GM23338 (cell line): Measurements from ENCODE around the gene NPTXR. TPM values are rescaled to one million over a fixed set of nuclear protein-coding genes. Genes with fewer than 3 reads are reported as not detected.

Experiments
- ATAC-seq: fragments of 200-7000 bp; cut with Tn5 transposase; 3 replicates; pipeline ENCODE4 v1.9.1; 2020
- DNase-seq: peaks from one replicate; pipeline ENCODE4 v3.0.0-alpha.2; 2015; ENCODE audit warnings: low spot score
- H2AFZ ChIP-seq: fragments of 200-600 bp; sonication (generic); 2 replicates; pipeline ENCODE4 v1.8.0; 2016; ENCODE audit warnings: antibody characterized with exemption, mild to moderate bottlenecking, moderate library complexity
- H3F3A ChIP-seq: fragments of 200-600 bp; sonication (generic); replicated peaks from 2 replicates; pipeline ENCODE4 v1.8.0; 2017; ENCODE audit warnings: antibody characterized with exemption, mixed run types, low read depth
- H3K27ac ChIP-seq: fragments of 200-600 bp; sonication (generic); 2 replicates; pipeline ENCODE4 v1.6.1; 2016; ENCODE audit warnings: low read depth
- H3K27me3 ChIP-seq: fragments of 200-600 bp; sonication (generic); 2 replicates; pipeline ENCODE4 v1.8.0; 2016; ENCODE audit warnings: mild to moderate bottlenecking, mixed run types, moderate library complexity; ENCODE audit not compliant: insufficient read depth
- H3K36me3 ChIP-seq: fragments of 200-600 bp; sonication (generic); 2 replicates; pipeline ENCODE4 v1.8.0; 2016; ENCODE audit warnings: mild to moderate bottlenecking; ENCODE audit not compliant: insufficient read depth
- H3K4me1 ChIP-seq: fragments of 200-600 bp; sonication (generic); 2 replicates; pipeline ENCODE4 v1.8.0; 2016; ENCODE audit warnings: mild to moderate bottlenecking, moderate library complexity; ENCODE audit not compliant: insufficient read depth
- H3K4me2 ChIP-seq: fragments of 200-600 bp; sonication (generic); 2 replicates; pipeline ENCODE4 v1.7.1; 2017; ENCODE audit warnings: mixed run types
- H3K4me3 ChIP-seq: fragments of 200-600 bp; sonication (generic); 2 replicates; pipeline ENCODE4 v1.6.1; 2016; ENCODE audit warnings: mixed run types
- H3K79me2 ChIP-seq: fragments of 200-600 bp; sonication (generic); replicated peaks from 2 replicates; pipeline ENCODE4 v1.8.0; 2017; ENCODE audit warnings: mild to moderate bottlenecking; ENCODE audit not compliant: insufficient read depth
- H3K9me2 ChIP-seq: fragments of 200-600 bp; sonication (generic); 2 replicates; pipeline ENCODE4 v1.8.0; 2017; ENCODE audit not compliant: insufficient read depth
- H4K20me1 ChIP-seq: fragments of 200-600 bp; sonication (generic); replicated peaks from 2 replicates; pipeline ENCODE4 v1.8.0; 2017; ENCODE audit warnings: mild to moderate bottlenecking; ENCODE audit not compliant: insufficient read depth
- H3K27ac Mint-ChIP-seq: 2 replicates; pipeline ENCODE4 v1.8.0; 2020; ENCODE audit warnings: inconsistent platforms, mild to moderate bottlenecking, moderate library complexity, mixed read lengths
- H3K27me3 Mint-ChIP-seq: 3 replicates; pipeline ENCODE4 v1.8.0; 2022; ENCODE audit warnings: low read depth, mild to moderate bottlenecking, moderate library complexity, mixed read lengths, inconsistent platforms; ENCODE audit not compliant: insufficient read depth, poor library complexity
- H3K36me3 Mint-ChIP-seq: 3 replicates; pipeline ENCODE4 v1.8.0; 2021; ENCODE audit warnings: low read depth, mild to moderate bottlenecking, inconsistent platforms, moderate library complexity, mixed read lengths
- H3K4me1 Mint-ChIP-seq: 3 replicates; pipeline ENCODE4 v1.8.0; 2020; ENCODE audit warnings: mild to moderate bottlenecking, inconsistent platforms, mixed read lengths
- H3K4me3 Mint-ChIP-seq: 3 replicates; pipeline ENCODE4 v1.8.0; 2021; ENCODE audit warnings: moderate library complexity, mild to moderate bottlenecking, inconsistent platforms, mixed read lengths
- H3K9me3 Mint-ChIP-seq: 3 replicates; pipeline ENCODE4 v1.8.0; 2020; ENCODE audit warnings: moderate library complexity, mild to moderate bottlenecking, inconsistent platforms, mixed read lengths
- CREB1 ChIP-seq: fragments of 250-450 bp; sonication (Bioruptor Pico); IDR thresholded peaks from 2 replicates; pipeline ENCODE4 v1.5.0; 2020; ENCODE audit warnings: low read depth, mild to moderate bottlenecking, moderate library complexity
- CTCF ChIP-seq, 2 experiments: fragments of 200-600 bp in 1 of 2; sonication (generic) in 1 of 2; conservative IDR thresholded peaks; 2 replicates each; pipeline versions ENCODE4 v1.5.1 to v1.6.1; 2016 to 2017; ENCODE audit warnings: antibody characterized with exemption in 2 of 2, low read depth in 2 of 2, mild to moderate bottlenecking in 2 of 2, moderate library complexity in 1 of 2
- ETS1 ChIP-seq: IDR thresholded peaks from 2 replicates; pipeline ENCODE4 v1.6.1; 2016; ENCODE audit warnings: antibody characterized with exemption
- EZH2 ChIP-seq: fragments of 200-600 bp; sonication (generic); IDR thresholded peaks from one replicate; pipeline ENCODE4 v1.8.0; 2017; ENCODE audit warnings: antibody characterized with exemption, mild to moderate bottlenecking, low read depth; ENCODE audit not compliant: unreplicated experiment
- EZH2phosphoT487 ChIP-seq: fragments of 200-600 bp; sonication (generic); IDR thresholded peaks from one replicate; pipeline ENCODE4 v1.8.1; 2018; ENCODE audit warnings: antibody characterized with exemption; ENCODE audit not compliant: unreplicated experiment
- JUNB ChIP-seq: IDR thresholded peaks from one replicate; pipeline ENCODE4 v1.6.1; 2016; ENCODE audit warnings: antibody characterized with exemption; ENCODE audit not compliant: unreplicated experiment
- NANOG ChIP-seq: IDR thresholded peaks from 2 replicates; pipeline ENCODE4 v1.6.1; 2016; ENCODE audit warnings: antibody characterized with exemption, borderline replicate concordance
- POLR2AphosphoS5 ChIP-seq: IDR thresholded peaks from 2 replicates; pipeline ENCODE4 v1.6.1; 2016; ENCODE audit warnings: antibody characterized with exemption, low read depth
- REST ChIP-seq: IDR thresholded peaks from one replicate; pipeline ENCODE4 v1.6.1; 2018; ENCODE audit warnings: antibody characterized with exemption; ENCODE audit not compliant: unreplicated experiment
- STAT1 ChIP-seq: IDR thresholded peaks from one replicate; pipeline ENCODE4 v1.6.1; 2016; ENCODE audit warnings: antibody characterized with exemption; ENCODE audit not compliant: unreplicated experiment
- ZNF114 ChIP-seq: fragments of 250-450 bp; sonication (Bioruptor Pico); IDR thresholded peaks from 2 replicates; pipeline ENCODE4 v1.5.0; 2020; ENCODE audit warnings: mild to moderate bottlenecking, moderate library complexity
- ZNF331 ChIP-seq: fragments of 250-450 bp; sonication (Bioruptor Pico); IDR thresholded peaks from 2 replicates; pipeline ENCODE4 v1.5.0; 2020; ENCODE audit warnings: low read depth, mild to moderate bottlenecking, moderate library complexity
- ZNF462 ChIP-seq: fragments of 250-450 bp; sonication (Bioruptor Pico); IDR thresholded peaks from 2 replicates; pipeline ENCODE4 v1.5.0; 2020; ENCODE audit warnings: mild to moderate bottlenecking, moderate library complexity
- polyA plus RNA-seq: library from polyadenylated mRNA; unstranded; fragments of >200 nt; fragmentation: Nextera tagmentation; extraction: Ambion mirVana; gene quantifications from 2 replicates; pipeline ENCODE4 v1.2.1, GENCODE V29; 2016
- total RNA-seq: library from RNA; depleted of rRNA; stranded (reverse); fragments of >200 nt; shearing (Covaris generic); gene quantifications from 2 replicates; pipeline ENCODE4 v1.2.3, GENCODE V29; 2014

The NPTXR gene
- total and polyA plus RNA-seq, 2 experiments from 2014 or later: 0.89 to 13.4 TPM

GRCh38 chr22:38866024-38866398 is 22.2 kb upstream of the NPTXR start:
- TF ChIP-seq CTCF (conservative IDR thresholded peaks at IDR 0.05; ENCODE audit: low read depth in 2 of 2) (no peak), ZNF331 (CRISPR knock-in tag) (no peak), ETS1 (no peak), REST (no peak), ZNF462 (CRISPR knock-in tag) (no peak), ZNF114 (CRISPR knock-in tag) (no peak), JUNB (no peak), NANOG (no peak), EZH2phosphoT487 (no peak), CREB1 (CRISPR knock-in tag) (no peak), EZH2 (no peak), POLR2AphosphoS5 (no peak), STAT1 (no peak)
- Mint-ChIP-seq H3K27me3 (peaks cover 6% of the 10 kb centered on the region), H3K9me3 (no peaks in the 10 kb centered on the region), H3K36me3 (peaks cover 39% of the 10 kb centered on the region), H3K4me3 (no peak overlapping the region), H3K27ac (no peak overlapping the region), H3K4me1 (peaks cover 58% of the 10 kb centered on the region)
- Histone ChIP-seq H3K27me3 (no peaks in the 10 kb centered on the region), H3K79me2 (peaks cover 6% of the 10 kb centered on the region), H3K36me3 (peaks cover 6% of the 10 kb centered on the region; the same call in 1 of the 2 replicates), H3K9me2 (no peaks in the 10 kb centered on the region), H3F3A (0 out of 2 replicates have a peak, but pooled peaks cover 9% of the 10 kb centered on the region), H4K20me1 (peaks cover 34% of the 10 kb centered on the region), H2AFZ (no peak overlapping the region), H3K4me2 (peak overlapping the region; percentile 89), H3K27ac (no peak overlapping the region), H3K4me1 (peaks cover 66% of the 10 kb centered on the region), H3K4me3 (peak overlapping the region; percentile 68)
- DNase-seq: no peak
- no peak for ATAC-seq
